CD4-positive, alpha-beta T cell treated with Interleukin-21 for 1 hour (primary cell): ENCODE measurements around the gene FBXO38.

ENCODE experiments used
- DNase-seq: peaks from one replicate; pipeline ENCODE4 v3.0.0-alpha.2; 2020

Gene FBXO38, protein sequence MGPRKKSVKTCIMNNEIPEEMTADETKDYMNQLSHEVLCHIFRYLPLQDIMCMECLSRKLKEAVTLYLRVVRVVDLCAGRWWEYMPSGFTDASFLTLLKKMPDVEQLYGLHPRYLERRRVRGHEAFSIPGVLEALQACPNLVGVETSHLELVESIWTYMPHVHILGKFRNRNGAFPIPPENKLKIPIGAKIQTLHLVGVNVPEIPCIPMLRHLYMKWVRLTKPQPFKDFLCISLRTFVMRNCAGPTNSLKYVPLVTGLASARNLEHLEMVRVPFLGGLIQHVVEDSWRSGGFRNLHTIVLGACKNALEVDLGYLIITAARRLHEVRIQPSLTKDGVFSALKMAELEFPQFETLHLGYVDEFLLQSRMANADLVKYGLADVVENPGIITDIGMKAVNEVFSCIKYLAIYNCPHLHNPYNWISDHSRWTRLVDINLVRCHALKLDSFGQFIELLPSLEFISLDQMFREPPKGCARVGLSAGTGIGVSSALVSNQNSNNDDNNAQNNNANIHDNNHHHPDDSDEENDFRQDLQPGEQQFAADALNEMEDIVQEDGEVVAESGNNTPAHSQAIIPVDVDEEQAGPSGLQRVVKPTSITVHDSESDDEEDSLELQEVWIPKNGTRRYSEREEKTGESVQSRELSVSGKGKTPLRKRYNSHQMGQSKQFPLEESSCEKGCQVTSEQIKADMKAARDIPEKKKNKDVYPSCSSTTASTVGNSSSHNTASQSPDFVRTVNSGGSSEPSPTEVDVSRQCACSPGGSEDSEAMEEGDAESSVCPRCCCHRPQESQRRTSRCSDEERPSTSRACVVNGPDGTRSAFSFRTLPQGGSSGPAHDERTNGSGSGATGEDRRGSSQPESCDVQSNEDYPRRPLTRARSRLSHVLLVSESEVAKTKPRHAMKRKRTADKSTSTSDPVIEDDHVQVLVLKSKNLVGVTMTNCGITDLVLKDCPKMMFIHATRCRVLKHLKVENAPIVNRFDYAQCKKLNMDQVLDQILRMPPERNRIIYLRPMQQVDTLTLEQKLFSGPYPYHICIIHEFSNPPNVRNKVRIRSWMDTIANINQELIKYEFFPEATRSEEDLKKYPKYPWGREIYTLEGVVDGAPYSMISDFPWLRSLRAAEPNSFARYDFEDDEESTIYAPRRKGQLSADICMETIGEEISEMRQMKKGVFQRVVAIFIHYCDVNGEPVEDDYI

DNA sequence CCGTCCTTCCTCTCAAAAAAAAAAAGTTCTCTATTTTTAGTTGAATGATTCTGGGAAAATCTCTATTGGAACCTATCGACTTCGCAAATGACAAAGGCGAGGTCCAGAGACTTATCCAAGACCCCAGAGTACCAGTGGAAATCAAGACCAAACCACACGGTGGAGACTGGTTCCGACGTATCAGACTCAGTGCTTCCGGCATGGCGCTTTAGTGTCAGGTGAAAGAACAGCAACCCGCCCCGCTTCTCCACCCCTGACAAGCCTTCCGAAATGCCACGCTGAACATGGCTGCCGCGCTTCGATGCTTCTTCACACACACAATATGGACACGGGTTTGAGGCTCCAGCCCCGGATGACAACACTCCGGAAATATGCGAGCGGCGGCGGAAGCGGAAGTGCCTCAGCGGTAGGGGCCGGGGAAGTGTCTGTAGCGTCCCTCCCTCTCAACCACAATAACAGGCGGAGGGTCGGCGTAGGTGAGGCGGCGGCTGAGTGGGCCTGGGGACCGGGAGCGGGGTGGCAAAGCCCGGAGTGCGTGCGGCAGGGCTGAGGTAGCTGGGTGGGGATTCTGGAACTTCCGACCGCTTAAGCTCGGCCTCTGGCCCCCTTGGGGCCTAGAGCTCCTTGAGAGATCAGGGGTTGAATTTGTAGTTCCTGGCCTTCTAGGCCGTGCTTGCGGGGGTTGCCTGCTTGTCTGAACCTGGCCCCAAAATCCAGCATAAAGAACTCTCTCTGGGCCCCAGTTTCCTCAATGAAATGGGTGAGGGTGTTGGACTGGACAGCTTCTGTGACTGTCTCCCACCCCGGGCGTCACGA, at the start of gene FBXO38:
Gene FBXO38 (plus strand): TSS at position 395 of the 816 bp plus-strand sequence. CDS start 10,819 bp downstream, outside the sequence.
- peak; percentile 98 for DNase-seq

GRCh38 chr5:148335259-148335658, 48.5 kb upstream of the FBXO38 start, which contains the start of gene SPINK9:
TSS of gene SPINK9 (plus strand) at chr5:148335559. CDS start at chr5:148335614, 55 bp downstream.
- DNase-seq = no peak

DNA sequence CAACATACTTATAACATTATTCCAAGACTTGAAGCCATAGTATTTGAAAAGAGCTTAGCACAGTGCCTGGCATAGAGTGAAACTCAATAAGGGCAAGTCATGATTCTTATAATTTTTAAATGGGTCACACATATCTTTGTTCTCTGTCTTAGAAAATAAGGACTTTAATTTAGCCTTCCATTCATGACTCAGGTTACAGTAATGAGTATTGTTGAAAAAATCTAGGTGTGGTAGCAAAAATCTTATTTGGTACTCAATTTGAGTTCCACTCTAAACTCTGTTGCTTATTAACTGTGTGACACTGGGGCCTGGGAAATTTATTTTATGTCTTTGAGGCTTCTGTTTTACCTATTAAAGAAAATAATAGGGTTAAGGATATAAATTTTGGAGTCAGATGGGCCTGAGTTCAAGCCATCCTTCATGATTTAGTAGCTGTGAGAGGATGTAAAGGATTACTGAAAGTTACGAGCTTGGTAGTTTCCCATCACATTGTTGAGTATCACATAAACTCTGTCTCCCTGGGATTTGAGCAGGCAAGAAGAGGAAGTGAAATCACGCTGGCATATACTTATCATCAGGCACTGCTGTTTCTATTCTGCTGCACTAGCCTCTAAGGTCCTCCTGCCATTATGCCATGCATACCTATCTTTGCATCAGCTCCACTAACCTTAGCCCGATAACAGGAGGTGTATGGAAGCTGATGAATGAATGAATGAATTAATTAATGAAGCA, 46.9 kb upstream of the FBXO38 start:
- no peak for DNase-seq

DNA sequence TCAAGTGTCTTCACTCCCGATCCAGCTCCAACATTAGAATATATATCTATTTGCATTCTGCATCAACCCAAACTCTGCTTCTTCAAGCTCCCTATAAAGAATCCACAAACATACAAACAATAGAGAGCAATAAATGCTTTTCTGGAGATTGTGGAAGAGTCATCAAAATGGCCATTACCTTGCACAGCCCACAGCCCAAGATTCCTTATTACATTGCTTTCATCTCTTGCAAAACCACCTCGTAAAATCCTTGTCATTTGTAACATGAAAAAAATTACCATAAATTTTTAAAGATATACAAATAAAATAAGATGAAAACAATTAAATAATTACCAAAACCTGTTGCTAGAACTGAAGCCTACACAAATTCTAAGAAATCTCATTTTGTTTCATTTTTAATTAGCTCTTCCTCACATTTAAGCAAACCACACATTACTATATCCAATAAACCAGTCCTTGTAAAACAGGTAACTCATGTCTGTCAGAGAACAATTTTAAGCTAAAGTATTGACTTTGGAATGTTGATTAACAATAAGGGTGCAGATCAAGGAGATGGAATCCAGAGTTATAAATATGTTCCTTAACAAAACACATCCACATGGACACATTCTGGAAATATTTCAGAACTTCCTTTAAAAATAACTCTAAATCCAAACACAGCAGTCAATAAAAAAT, 41.2 kb upstream of the FBXO38 start:
- DNase-seq = no peak

- no peak for DNase-seq
Measured at GRCh38 chr5:148343046-148343407, 40.7 kb upstream of the FBXO38 start.

- DNase-seq = no peak
Measured at GRCh38 chr5:148343603-148344487, 39.9 kb upstream of the FBXO38 start.

DNA sequence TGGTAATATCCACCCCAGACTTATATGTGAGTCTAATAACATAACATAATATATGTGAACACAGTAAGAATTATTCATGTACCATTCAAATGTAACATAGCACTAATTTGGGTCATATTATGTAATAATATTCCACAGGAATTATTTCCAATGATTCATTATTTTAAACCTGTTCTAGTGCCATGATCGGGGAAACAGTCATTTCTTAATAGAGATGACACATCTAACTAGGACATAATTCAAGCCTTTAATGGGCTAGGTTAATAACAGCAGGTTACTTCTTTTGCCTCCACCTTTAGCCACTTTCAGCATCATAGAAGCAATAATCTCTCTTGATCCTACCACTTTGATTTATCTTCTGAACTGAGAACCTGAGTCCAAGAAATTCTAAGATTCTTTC, 36.1 kb upstream of the FBXO38 start:
- no peak for DNase-seq

DNA sequence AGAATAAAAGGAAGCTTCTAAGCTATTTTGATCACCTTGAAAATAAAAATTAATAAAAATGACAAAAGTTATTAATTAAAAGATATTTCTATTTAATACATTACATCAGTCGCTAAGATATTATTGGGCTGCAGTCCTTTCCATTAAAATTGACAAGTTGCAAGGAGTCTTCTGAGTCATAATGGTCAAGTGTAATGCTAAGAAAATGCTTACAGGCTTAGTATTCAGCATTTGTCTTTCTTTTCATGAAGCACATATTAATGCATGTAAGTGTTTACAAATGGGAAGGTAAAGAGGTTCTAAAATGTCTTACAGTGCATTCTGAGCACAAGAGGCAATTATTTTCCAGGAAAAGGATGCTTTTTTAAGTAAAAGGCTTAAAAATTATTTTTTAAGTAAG, 31.1 kb upstream of the FBXO38 start:
- DNase-seq = no peak

DNA sequence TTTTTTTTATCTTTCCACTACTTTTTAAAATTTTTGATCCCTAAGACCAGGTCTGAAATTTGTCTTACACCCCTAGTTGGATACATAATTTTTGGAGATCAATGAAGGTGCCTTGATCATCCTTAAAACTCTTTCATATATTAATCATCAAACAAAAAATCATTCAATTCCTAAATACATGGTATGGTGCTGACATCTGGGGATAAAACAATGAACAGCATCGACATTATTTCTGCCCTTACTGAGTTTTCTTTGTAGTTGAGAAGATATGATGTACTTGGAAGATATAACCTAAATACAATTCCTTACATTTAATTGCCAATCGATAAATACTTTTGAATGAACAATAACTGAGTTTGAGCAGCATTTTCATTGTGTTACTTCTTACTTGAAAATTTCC, 30.1 kb upstream of the FBXO38 start:
- no peak for DNase-seq

DNA sequence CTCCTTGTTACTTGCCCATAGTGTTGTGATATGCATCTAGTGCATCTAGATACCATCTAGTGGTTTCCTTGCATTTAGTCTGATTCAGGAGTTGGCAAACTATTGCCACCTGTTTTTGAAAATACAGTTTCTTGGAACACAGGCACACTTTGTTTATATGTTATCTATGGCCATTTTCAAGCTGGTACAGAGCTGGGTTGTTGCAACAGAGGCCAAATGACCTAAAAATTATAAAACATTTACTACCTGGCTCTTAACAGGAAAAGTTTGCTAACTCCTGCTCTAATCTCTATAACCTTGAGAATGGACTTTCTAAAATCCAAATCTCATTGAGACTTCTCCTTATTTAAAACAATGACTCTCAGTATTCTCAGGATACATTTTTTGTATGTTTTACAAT, 19.4 kb upstream of the FBXO38 start:
- DNase-seq = no peak

GRCh38 chr5:148368299-148368698, 15.5 kb upstream of the FBXO38 start:
- DNase-seq = no peak

DNA sequence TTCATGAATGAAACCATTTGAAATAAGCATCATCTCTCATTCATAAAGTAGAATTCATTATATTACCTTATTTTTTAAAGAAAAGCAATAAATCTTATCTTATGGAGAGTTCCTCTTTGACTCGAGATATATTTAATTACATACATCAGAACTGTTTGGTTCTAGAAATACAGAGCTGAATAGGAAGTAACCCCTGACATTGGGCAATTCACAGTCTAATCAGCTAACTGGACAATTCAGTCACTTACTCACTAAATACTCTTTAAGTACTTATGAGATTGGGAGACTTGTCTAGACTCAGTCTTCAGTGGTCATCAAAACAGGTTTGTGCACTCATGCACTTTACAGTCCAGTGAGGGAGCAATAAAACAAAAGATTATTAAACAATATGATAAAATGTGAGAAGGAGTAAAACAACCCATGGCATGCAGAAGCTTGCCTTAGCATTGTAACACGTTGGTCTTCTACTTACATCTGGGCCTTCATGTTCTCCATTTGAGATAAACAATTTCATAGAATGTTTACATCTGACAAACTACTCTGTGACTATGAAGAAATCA, 11.5 kb upstream of the FBXO38 start:
- DNase-seq = no peak

DNA sequence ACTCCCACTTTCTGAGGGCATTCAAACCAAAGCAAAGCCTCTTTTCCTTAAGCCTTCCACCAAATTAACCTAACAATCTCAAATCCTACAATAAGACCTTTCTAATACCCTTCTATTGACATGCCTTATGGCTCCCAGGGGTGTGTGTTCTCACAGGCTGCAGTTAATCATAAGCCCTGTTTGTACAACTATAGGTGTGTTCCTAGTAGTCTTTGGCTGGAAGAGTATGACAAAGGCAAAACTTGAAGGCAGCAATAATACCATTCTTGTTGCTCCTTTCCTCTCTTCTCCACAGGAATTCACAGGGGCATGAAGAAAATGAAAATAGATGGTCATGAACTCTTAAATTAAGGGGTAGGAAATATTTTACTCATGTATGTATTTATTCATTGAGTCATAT, 10.9 kb upstream of the FBXO38 start:
- DNase-seq = no peak

GRCh38 chr5:148374690-148375360, 8.9 kb upstream of the FBXO38 start:
- DNase-seq = peak; percentile 33

DNA sequence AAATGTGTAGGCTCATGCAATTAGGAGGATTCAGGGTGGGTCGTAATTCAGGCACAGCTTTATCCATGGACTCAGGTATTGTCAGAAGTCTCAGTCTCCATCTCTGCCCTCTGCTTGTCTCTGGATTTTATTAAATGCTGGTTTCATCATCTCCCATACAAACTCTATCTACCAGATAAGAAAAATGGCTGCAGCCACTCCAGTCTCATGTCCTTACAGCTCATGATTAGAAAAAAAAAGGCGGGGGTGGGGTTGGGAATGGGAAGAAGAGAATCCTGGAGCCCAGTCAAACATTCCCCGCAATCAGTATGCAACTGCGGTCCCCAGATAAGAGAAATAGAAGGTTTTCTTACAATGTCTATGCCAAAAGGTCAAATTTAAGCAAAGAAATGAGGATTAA, 7.6 kb upstream of the FBXO38 start:
- DNase-seq = no peak

DNA sequence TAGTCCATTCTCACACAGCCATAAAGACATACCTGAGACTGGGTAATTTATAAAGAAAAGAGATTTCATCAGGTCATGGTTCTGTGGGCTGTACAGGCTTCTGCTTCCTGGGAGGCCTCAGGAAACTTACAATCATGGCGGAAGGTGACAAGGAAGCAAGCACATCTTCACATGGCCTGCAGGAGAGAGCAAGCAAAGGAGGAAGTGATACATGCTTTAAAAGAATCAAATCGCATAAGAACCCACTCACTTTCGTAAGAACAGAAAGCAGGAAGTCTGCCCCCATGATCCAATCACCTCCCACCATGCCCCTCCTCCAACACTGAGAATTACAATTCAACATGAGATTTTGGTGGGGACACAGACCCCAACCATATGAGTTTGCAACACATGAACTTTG, 5.1 kb upstream of the FBXO38 start:
- DNase-seq = no peak

DNA sequence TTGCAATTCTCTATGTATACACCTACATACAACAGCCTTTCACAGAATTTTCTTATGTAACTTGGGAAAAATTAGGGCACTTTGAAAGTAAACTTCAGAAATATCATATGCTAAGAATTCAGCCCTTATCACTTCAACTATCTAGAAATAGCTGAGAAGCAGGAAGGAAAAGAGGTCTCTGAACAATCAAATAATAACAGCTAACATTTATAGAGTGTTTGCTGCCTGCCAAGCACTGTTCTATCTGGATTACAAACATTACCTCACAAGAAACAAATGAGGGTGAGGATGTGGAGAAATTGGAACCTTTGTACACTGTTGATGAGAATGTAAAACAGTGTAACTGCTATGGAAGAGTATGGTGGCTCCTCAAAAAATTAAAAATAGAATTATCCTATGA, 4.4 kb upstream of the FBXO38 start:
- DNase-seq = no peak

DNA sequence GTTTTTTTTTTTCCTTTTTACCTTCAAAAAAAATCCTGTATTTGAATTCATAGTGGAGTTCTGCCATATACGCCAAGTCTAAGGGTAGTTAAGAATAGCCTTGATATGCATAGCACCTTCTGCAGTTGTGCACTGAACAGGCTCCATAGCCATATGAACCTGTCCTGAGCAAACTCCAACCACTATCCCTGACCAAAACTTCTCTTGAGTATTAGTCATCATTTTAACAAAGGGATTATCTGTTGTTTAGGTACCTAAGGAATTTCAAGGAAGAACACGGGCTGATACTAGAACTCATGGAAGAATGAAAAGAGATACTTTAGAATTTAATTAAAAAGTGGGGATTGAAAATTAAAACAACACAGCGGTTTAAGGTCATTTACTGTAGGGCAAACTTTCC, 1.9 kb upstream of the FBXO38 start:
- no peak for DNase-seq

DNA sequence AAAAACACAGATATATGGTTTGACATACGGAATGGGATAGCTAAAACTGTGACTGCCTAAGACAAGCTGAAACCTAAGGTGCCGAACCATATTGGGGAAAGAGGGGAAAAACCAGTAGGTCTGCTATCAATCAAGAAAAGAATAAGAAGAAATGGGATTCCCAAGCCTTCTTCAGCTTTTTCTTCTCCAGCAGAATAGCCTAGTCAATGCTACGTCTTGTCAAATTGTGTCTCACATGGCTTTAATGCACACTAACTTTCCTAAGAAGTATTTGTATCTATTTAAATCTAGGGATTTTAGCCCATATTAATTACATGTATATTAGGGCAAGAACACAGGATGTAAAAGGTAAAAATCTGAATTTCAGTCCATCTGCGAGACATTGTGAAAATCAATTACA, 797 bp upstream of the FBXO38 start:
- no peak for DNase-seq
